CD14-positive monocyte (primary cell): Measurements from ENCODE around the gene PDAP1. TPM values are rescaled to one million over a fixed set of nuclear protein-coding genes. Genes with fewer than 3 reads are reported as not detected.

ENCODE experiments used
- DNase-seq, 3 donors: peaks; one replicate each; pipeline ENCODE4 v3.0.0-alpha.2; 2011 to 2022
- H2AFZ ChIP-seq: 2 replicates; pipeline ENCODE4 v1.6.0; 2012; ENCODE audit warnings: mild to moderate bottlenecking, low read depth, low read length, inconsistent platforms; ENCODE audit not compliant: insufficient read depth, poor library complexity, severe bottlenecking
- H3K27ac ChIP-seq, 2 donors: 1 replicate in 1 of 2; 2 replicates in 1 of 2; pipeline ENCODE4 v1.5.1; 2012 to 2013; ENCODE audit warnings: low read length in 2 of 2, control low read depth in 1 of 2, inconsistent platforms in 1 of 2, low read depth in 1 of 2, mild to moderate bottlenecking in 1 of 2
- H3K27me3 ChIP-seq, 2 donors: one replicate each; pipeline versions ENCODE4 v1.6.0 to v1.6.1; 2011 to 2013; ENCODE audit warnings: low read length in 2 of 2; ENCODE audit not compliant: control insufficient read depth in 2 of 2, insufficient read depth in 2 of 2
- H3K36me3 ChIP-seq, 2 donors: replicated peaks in 1 of 2; 1 replicate in 1 of 2; 2 replicates in 1 of 2; pipeline versions ENCODE4 v1.5.1 to v1.6.1; 2012 to 2013; ENCODE audit warnings: low read length in 2 of 2, control low read depth in 1 of 2, inconsistent platforms in 1 of 2, mild to moderate bottlenecking in 1 of 2; ENCODE audit not compliant: insufficient read depth in 2 of 2, control insufficient read depth in 1 of 2
- H3K4me1 ChIP-seq, 2 donors: 1 replicate in 1 of 2; 2 replicates in 1 of 2; pipeline versions ENCODE4 v1.5.1 to v1.6.1; 2012 to 2013; ENCODE audit warnings: low read length in 2 of 2, control low read depth in 1 of 2, inconsistent platforms in 1 of 2, mild to moderate bottlenecking in 1 of 2, moderate library complexity in 1 of 2; ENCODE audit not compliant: insufficient read depth in 2 of 2, control insufficient read depth in 1 of 2
- H3K4me2 ChIP-seq: replicated peaks from 2 replicates; pipeline ENCODE3; 2012; ENCODE audit warnings: low read length, moderate library complexity, mild to moderate bottlenecking; ENCODE audit not compliant: poor library complexity, severe bottlenecking; ENCODE audit errors: extremely low read depth
- H3K4me3 ChIP-seq, 3 experiments: fragments of 200-600 bp in 1 of 3; sonication (generic) in 1 of 3; replicated peaks in 1 of 3; 1 replicate in 2 of 3; 2 replicates in 1 of 3; pipeline ENCODE4 v1.5.1; 2011 to 2013; ENCODE audit warnings: low read length in 3 of 3, mild to moderate bottlenecking in 3 of 3, control low read depth in 2 of 3, low read depth in 2 of 3, inconsistent platforms in 1 of 3, moderate library complexity in 1 of 3
- H3K79me2 ChIP-seq: 2 replicates; pipeline ENCODE4 v1.6.0; 2012; ENCODE audit warnings: mild to moderate bottlenecking, control low read depth, inconsistent platforms, low read length, moderate library complexity; ENCODE audit not compliant: insufficient read depth
- H3K9ac ChIP-seq: 2 replicates; pipeline ENCODE4 v1.6.0; 2017; ENCODE audit warnings: low read length, mild to moderate bottlenecking; ENCODE audit not compliant: insufficient read depth, poor library complexity, severe bottlenecking
- H3K9me3 ChIP-seq, 2 donors: replicated peaks in 1 of 2; 1 replicate in 1 of 2; 2 replicates in 1 of 2; pipeline versions ENCODE4 v1.5.1 to v1.6.1; 2012 to 2013; ENCODE audit warnings: low read length in 2 of 2, control low read depth in 1 of 2; ENCODE audit not compliant: control insufficient read depth in 1 of 2, insufficient read depth in 1 of 2
- H4K20me1 ChIP-seq: 2 replicates; pipeline ENCODE4 v1.6.0; 2012; ENCODE audit warnings: mild to moderate bottlenecking, low read length, control low read depth, moderate library complexity; ENCODE audit not compliant: insufficient read depth
- H3K27ac Mint-ChIP-seq, 7 donors: one replicate each; pipeline ENCODE4 v1.8.0; 2020; ENCODE audit warnings: mild to moderate bottlenecking in 7 of 7, mixed read lengths in 7 of 7, moderate library complexity in 6 of 7, inconsistent platforms in 2 of 7
- H3K27me3 Mint-ChIP-seq, 3 donors: one replicate each; pipeline ENCODE4 v1.8.0; 2021 to 2022; ENCODE audit warnings: low read depth in 3 of 3, mild to moderate bottlenecking in 3 of 3, mixed read lengths in 3 of 3, moderate library complexity in 3 of 3, inconsistent platforms in 1 of 3
- H3K36me3 Mint-ChIP-seq, 2 donors: one replicate each; pipeline ENCODE4 v1.8.0; 2020; ENCODE audit warnings: mixed read lengths in 2 of 2, inconsistent platforms in 1 of 2, mild to moderate bottlenecking in 1 of 2
- H3K4me1 Mint-ChIP-seq: one replicate; pipeline ENCODE4 v1.8.0; 2020; ENCODE audit warnings: mild to moderate bottlenecking, mixed read lengths
- H3K4me3 Mint-ChIP-seq, 2 donors: one replicate each; pipeline ENCODE4 v1.8.0; 2020; ENCODE audit warnings: mild to moderate bottlenecking in 2 of 2, mixed read lengths in 2 of 2, moderate library complexity in 1 of 2
- H3K9me3 Mint-ChIP-seq, 7 donors: one replicate each; pipeline ENCODE4 v1.8.0; 2020 to 2022; ENCODE audit warnings: mixed read lengths in 7 of 7, mild to moderate bottlenecking in 6 of 7, moderate library complexity in 6 of 7, inconsistent platforms in 2 of 7
- CTCF ChIP-seq: fragments of 200-600 bp; IDR thresholded peaks from one replicate; pipeline ENCODE4 v1.8.0; 2022; ENCODE audit warnings: antibody characterized with exemption, mild to moderate bottlenecking
- WGBS: methylation state at CpG from one replicate; pipeline ENCODE4 v1.1.5; 2013; ENCODE audit warnings: missing lambda C conversion rate; ENCODE audit not compliant: insufficient coverage; 5-methylcytosine and 5-hydroxymethylcytosine counted together
- intact Hi-C, 2 donors: fragments of 100-400 bp; cut with micrococcal nuclease; formaldehyde crosslinking; loops; one replicate each; pipeline versions ENCODE4 v1.15.0 to v1.15.1; 2023
- polyA plus RNA-seq, 3 donors: library from polyadenylated mRNA; depleted of rRNA in 1 of 3; unstranded in 2 of 3; stranded (reverse) in 1 of 3; fragments of 300-500 nt in 2 of 3; fragments of >200 nt in 1 of 3; fragmentation: Illumina TruSeq in 2 of 3; gene quantifications; 1 replicate in 2 of 3; 2 replicates in 1 of 3; pipeline ENCODE4 v1.2.3, GENCODE V29; 2012 to 2021

The PDAP1 gene
- polyA plus RNA-seq, 3 donors = 9.8 to 43.3 (median 16.2) TPM

GRCh38 chr7:99371376-99371920 is 36.9 kb downstream of the PDAP1 start:
- H2AFZ ChIP-seq = no peak overlapping the region
- WGBS = 95% methylated on average over 8 of the region's 11 CpGs
- H3K4me1 Mint-ChIP-seq = peaks cover 24% of the 10 kb centered on the region
- H3K36me3 ChIP-seq = peaks cover 13 to 27% of the 10 kb centered on the region in 2 donors
- H3K9me3 ChIP-seq = no peaks in the 10 kb centered on the region
- H3K27me3 Mint-ChIP-seq = no peaks in the 10 kb centered on the region
- H3K36me3 Mint-ChIP-seq = peaks cover 12 to 33% of the 10 kb centered on the region in 2 donors
- no peak overlapping the region for H3K9ac ChIP-seq
- H3K4me2 ChIP-seq = no peak overlapping the region
- H3K4me3 ChIP-seq = no peak overlapping the region
- no peak for DNase-seq
- no peaks in the 10 kb centered on the region for H3K9me3 Mint-ChIP-seq
- H3K4me1 ChIP-seq = peaks cover 17 to 29% of the 10 kb centered on the region in 2 donors
- H3K4me3 Mint-ChIP-seq = no peak overlapping the region
- peak overlapping the region in 2 of 7 donors; percentile 32 to 68 for H3K27ac Mint-ChIP-seq
- H3K79me2 ChIP-seq = peaks cover 24% of the 10 kb centered on the region
- no peaks in the 10 kb centered on the region for H3K27me3 ChIP-seq
- no peak overlapping the region for H3K27ac ChIP-seq
- no peak for TF ChIP-seq CTCF
- H4K20me1 ChIP-seq = peaks cover 25% of the 10 kb centered on the region
- intact Hi-C loops = no loop called here

DNA sequence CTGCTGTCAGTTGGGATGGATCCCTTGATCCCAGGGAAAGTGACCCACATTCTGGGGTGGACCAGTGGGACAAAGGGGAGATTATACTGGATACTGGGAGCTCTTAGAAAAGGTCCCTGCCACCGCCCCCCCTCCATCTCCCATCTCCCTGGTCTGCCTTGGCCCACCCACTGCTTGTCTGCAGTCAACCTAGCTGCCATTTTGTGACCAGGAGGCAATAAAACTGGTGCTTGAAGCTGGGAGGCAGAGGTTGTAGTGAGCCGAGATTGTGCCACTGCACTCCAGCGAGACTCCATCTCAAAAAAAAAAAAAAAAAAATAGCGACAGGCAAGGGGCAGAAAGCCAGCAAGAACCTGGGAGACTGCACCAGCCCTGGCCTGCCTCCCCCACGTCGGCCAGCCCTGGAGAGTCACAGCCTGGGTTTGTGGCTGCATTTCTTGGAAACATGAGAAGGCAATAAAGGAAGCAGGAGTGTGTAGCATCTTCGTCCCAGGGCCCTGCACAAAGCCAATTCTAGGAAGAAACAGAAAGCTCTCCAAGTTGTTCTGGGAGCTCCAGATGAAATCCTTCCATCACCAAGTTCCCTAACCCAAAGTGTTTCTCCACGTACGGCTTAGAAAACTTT is 38.5 kb downstream of the PDAP1 start:
- H3K9me3 Mint-ChIP-seq = no peaks in the 10 kb centered on the region
- no peak overlapping the region for H2AFZ ChIP-seq
- intact Hi-C loops = no loop called here

More for the DNA sequence above, 38.5 kb downstream of the PDAP1 start:
- Mint-ChIP-seq H3K27ac (no peak overlapping the region), H3K4me1 (peaks cover 16% of the 10 kb centered on the region), H3K4me3 (no peak overlapping the region), H3K36me3 (peaks cover 25 to 47% of the 10 kb centered on the region in 2 donors), H3K27me3 (no peaks in the 10 kb centered on the region)
- Histone ChIP-seq H3K36me3 (peaks cover 26 to 41% of the 10 kb centered on the region in 2 donors), H3K4me1 (peaks cover 6 to 18% of the 10 kb centered on the region in 2 donors), H3K4me2 (no peak overlapping the region), H3K79me2 (peaks cover 11% of the 10 kb centered on the region), H3K4me3 (no peak overlapping the region), H3K9me3 (no peaks in the 10 kb centered on the region), H4K20me1 (peaks cover 28% of the 10 kb centered on the region), H3K9ac (no peak overlapping the region), H3K27me3 (no peaks in the 10 kb centered on the region), H3K27ac (no peak overlapping the region)
- 67% methylated on average over 6 of the region's 9 CpGs for WGBS
- no peak for DNase-seq
- no peak for TF ChIP-seq CTCF
